NOMO-1 treated with DMSO at 0.1 percent for 48 hours (cell line): ENCODE measurements around the gene RFFL.
"Not testable (repeated sequence)": the region's sequence is repeated elsewhere in the genome, so short reads cannot be mapped to it uniquely, and the experiment has no call there.

Source experiments
- DNase-seq: peaks from one replicate; lab custom pipeline; 2025; ENCODE audit not compliant: unreplicated experiment; lab: John Stamatoyannopoulos, UW

The RFFL gene

GRCh38 chr17:35048685-35049379 is 14.7 kb downstream of the RFFL start:
- no peak for DNase-seq

- DNase-seq, result peak; percentile 40
These were observed 16.7 kb downstream of the RFFL start for GRCh38 chr17:35046740-35047283.

- DNase-seq, result no peak
These were observed 17.3 kb downstream of the RFFL start for GRCh38 chr17:35046245-35046644.

- DNase-seq, result not testable (repeated sequence)
These were observed 18.0 kb downstream of the RFFL start for GRCh38 chr17:35045458-35045979.

- no peak for DNase-seq
These were observed 19.3 kb downstream of the RFFL start for GRCh38 chr17:35044181-35044580.

- no peak for DNase-seq
These were observed 22.1 kb downstream of the RFFL start for GRCh38 chr17:35041390-35041789.

- no peak for DNase-seq
These were observed 25.1 kb downstream of the RFFL start for GRCh38 chr17:35038453-35038852.

- DNase-seq, result no peak
These were observed 32.7 kb downstream of the RFFL start for GRCh38 chr17:35030780-35031179.

GRCh38 chr17:35028531-35029262 is 34.8 kb downstream of the RFFL start:
- peak; percentile 85 for DNase-seq

- DNase-seq, result not testable (repeated sequence)
These were observed 35.4 kb downstream of the RFFL start for GRCh38 chr17:35028097-35028496.

GRCh38 chr17:35025541-35025940 is 38.0 kb downstream of the RFFL start:
- no peak for DNase-seq

GRCh38 chr17:35023538-35023937 is 40.0 kb downstream of the RFFL start:
- DNase-seq, result peak; percentile 1

GRCh38 chr17:35022536-35023063 is 40.9 kb downstream of the RFFL start:
- DNase-seq, result peak; percentile 64

- DNase-seq, result no peak
These were observed 41.8 kb downstream of the RFFL start for GRCh38 chr17:35021520-35022380.

- no peak for DNase-seq
These were observed 43.9 kb downstream of the RFFL start for GRCh38 chr17:35019386-35020179.

- no peak for DNase-seq
These were observed 44.7 kb downstream of the RFFL start for GRCh38 chr17:35018814-35019213.

GRCh38 chr17:35017021-35017420 is 46.5 kb downstream of the RFFL start:
- DNase-seq, result no peak

GRCh38 chr17:35016369-35016768 is 47.1 kb downstream of the RFFL start:
- no peak for DNase-seq

- DNase-seq, result no peak
These were observed 51.8 kb downstream of the RFFL start for GRCh38 chr17:35011671-35012216.

GRCh38 chr17:35010093-35010492 is 53.4 kb downstream of the RFFL start:
- DNase-seq, result no peak
